HepG2 (cell line): ENCODE results near the gene FBXO10. TPM values are rescaled to one million over a fixed set of nuclear protein-coding genes. Genes with fewer than 3 reads are reported as not detected.

Source experiments
- ATF6 ChIP-seq: sonication (generic); formaldehyde crosslinking; conservative IDR thresholded peaks from 2 replicates; pipeline ENCODE4 v1.4.0; 2020; ENCODE audit warnings: missing genetic modification reagents
- HNRNPH1 ChIP-seq: fragments of 200-400 bp; formaldehyde crosslinking; optimal IDR thresholded peaks from 2 replicates; pipeline ENCODE3; 2017; ENCODE audit warnings: mild to moderate bottlenecking, low read depth, low read length
- KDM5B ChIP-seq: sonication (generic); formaldehyde crosslinking; IDR thresholded peaks from 2 replicates; pipeline ENCODE4 v1.4.0; 2020; ENCODE audit warnings: missing genetic modification reagents, mild to moderate bottlenecking, borderline replicate concordance
- RBM39 ChIP-seq: fragments of 200-400 bp; formaldehyde crosslinking; IDR thresholded peaks from one replicate; pipeline ENCODE4 v1.6.1; 2018; ENCODE audit warnings: antibody characterized with exemption, mild to moderate bottlenecking, low read depth, low read length; ENCODE audit not compliant: poor library complexity, severe bottlenecking
- ZBTB7A ChIP-seq: sonication (generic); formaldehyde crosslinking; IDR thresholded peaks from 2 replicates; pipeline ENCODE4 v1.8.0; 2022; ENCODE audit warnings: mild to moderate bottlenecking, missing genetic modification reagents
- ZFY ChIP-seq: sonication (generic); formaldehyde crosslinking; IDR thresholded peaks from 2 replicates; pipeline ENCODE4 v1.4.0; 2020; ENCODE audit warnings: missing genetic modification reagents
- ZNF607 ChIP-seq: sonication (generic); formaldehyde crosslinking; IDR thresholded peaks from 2 replicates; pipeline ENCODE4 v1.5.1; 2020; ENCODE audit warnings: missing genetic modification reagents, mild to moderate bottlenecking, borderline replicate concordance
- ZNF687 ChIP-seq: sonication (generic); formaldehyde crosslinking; IDR thresholded peaks from 2 replicates; pipeline ENCODE4 v1.5.1; 2020; ENCODE audit warnings: mild to moderate bottlenecking, missing genetic modification reagents, moderate library complexity
- polyA plus RNA-seq, 8 experiments: library from polyadenylated mRNA; depleted of rRNA in 3 of 8; stranded (reverse) in 7 of 8; unstranded in 1 of 8; fragments of >200 nt; fragmentation: Illumina TruSeq in 4 of 8; extraction: Trizol in 4 of 8; gene quantifications; 2 replicates each; pipeline versions ENCODE4 v1.2.1 to v1.2.3, GENCODE V29; 2011 to 2016; ENCODE audit warnings: low read depth in 4 of 8, missing spikeins in 1 of 8, mixed read lengths in 1 of 8; ENCODE audit not compliant: insufficient read depth in 1 of 8
- total RNA-seq, 5 experiments: library from RNA; depleted of rRNA; stranded (reverse); fragments of >200 nt; fragmentation: Illumina TruSeq; extraction: Trizol; gene quantifications; 2 replicates each; pipeline ENCODE4 v1.2.3, GENCODE V29; 2016; ENCODE audit warnings: low read depth in 1 of 5
- TF ChIP-seq, protein P1 (sequence below): sonication (generic); formaldehyde crosslinking; IDR thresholded peaks from 2 replicates; pipeline ENCODE4 v1.5.1; 2020; ENCODE audit warnings: mild to moderate bottlenecking, moderate library complexity, missing genetic modification reagents
- TF ChIP-seq, protein P2 (sequence below): IDR thresholded peaks from 2 replicates; pipeline ENCODE4 v1.6.1; 2016; ENCODE audit warnings: missing compliant biosample characterization, missing genetic modification reagents, borderline replicate concordance

FBXO10 gene
- total and polyA plus RNA-seq, 2 of the 13 experiments (the other 11 are each of a cell fraction or from before 2014, with no cell fraction given): 3.1 to 5.1 TPM

GRCh38 chr9:37466037-37466709, 110.0 kb downstream of the FBXO10 start (continued):
- no peak for TF ChIP-seq ATF6 (CRISPR knock-in tag)
- TF ChIP-seq RBM39: no peak
- peak; percentile 52; the same call in 1 of the 2 replicates for TF ChIP-seq ZFY (CRISPR knock-in tag)
- TF ChIP-seq ZBTB7A: no peak
- TF ChIP-seq HNRNPH1: no peak
- TF ChIP-seq ZNF687: peak; percentile 74
- TF ChIP-seq, protein P1, sequence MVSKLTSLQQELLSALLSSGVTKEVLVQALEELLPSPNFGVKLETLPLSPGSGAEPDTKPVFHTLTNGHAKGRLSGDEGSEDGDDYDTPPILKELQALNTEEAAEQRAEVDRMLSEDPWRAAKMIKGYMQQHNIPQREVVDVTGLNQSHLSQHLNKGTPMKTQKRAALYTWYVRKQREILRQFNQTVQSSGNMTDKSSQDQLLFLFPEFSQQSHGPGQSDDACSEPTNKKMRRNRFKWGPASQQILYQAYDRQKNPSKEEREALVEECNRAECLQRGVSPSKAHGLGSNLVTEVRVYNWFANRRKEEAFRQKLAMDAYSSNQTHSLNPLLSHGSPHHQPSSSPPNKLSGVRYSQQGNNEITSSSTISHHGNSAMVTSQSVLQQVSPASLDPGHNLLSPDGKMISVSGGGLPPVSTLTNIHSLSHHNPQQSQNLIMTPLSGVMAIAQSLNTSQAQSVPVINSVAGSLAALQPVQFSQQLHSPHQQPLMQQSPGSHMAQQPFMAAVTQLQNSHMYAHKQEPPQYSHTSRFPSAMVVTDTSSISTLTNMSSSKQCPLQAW (CRISPR knock-in tag): no peak
- TF ChIP-seq, protein P2, sequence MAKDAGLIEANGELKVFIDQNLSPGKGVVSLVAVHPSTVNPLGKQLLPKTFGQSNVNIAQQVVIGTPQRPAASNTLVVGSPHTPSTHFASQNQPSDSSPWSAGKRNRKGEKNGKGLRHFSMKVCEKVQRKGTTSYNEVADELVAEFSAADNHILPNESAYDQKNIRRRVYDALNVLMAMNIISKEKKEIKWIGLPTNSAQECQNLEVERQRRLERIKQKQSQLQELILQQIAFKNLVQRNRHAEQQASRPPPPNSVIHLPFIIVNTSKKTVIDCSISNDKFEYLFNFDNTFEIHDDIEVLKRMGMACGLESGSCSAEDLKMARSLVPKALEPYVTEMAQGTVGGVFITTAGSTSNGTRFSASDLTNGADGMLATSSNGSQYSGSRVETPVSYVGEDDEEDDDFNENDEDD (CRISPR knock-in tag): no peak
- no peak; the same call in 1 of the 2 replicates for TF ChIP-seq ZNF607 (CRISPR knock-in tag)
- peak; percentile 65; the same call in 1 of the 2 replicates for TF ChIP-seq KDM5B (CRISPR knock-in tag)
